ENCODE results near the gene SLC9A7.

SLC9A7 gene

DNA sequence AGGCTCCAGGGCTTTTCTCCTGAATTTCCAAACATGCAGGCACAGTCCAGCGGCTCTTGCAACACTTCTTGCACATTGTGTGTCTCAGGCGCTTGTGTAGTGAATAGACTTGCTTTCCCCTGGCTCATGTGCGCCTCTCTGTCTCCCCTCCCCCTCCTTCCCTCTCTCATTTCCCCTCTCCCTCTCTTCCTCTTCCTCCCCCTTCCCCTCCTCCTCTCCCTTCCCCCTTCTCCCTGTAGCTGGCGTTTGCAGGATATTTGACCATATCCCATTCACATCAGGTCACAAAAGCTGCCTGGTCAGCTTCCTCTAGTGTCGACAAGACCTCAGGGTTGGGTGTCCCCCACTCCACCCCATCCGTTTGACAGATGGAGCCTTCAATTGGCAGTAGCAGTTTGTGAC, 182.9 kb downstream of the SLC9A7 start:
- no peak overlapping the region for H4K5ac ChIP-seq (ENCODE audit: low read length)
- DNase-seq: peak; percentile 19
- H2BK5ac ChIP-seq (ENCODE audit: low read length): no peak overlapping the region
- no peak overlapping the region for H3K4ac ChIP-seq (ENCODE audit: low read depth, low read length)
- no peak overlapping the region for H3K23ac ChIP-seq (ENCODE audit: low read length)
- H3K4me1 ChIP-seq (ENCODE audit: control insufficient read depth, low read depth, low read length): no peaks in the 10 kb centered on the region
- H3K4me3 ChIP-seq (ENCODE audit: low read length): no peak overlapping the region
- WGBS (ENCODE audit: extremely low coverage, insufficient coverage, low lambda C conversion rate): no CpG with 5 or more reads among the region's 6 CpGs
- no peak overlapping the region for H3K9ac ChIP-seq (ENCODE audit: low read length)
- H3K18ac ChIP-seq (ENCODE audit: low read length): no peak overlapping the region
- no peak overlapping the region for H2BK120ac ChIP-seq (ENCODE audit: low read depth, low read length)
- H3K36me3 ChIP-seq (ENCODE audit: control insufficient read depth, insufficient read depth, low read length): no peaks in the 10 kb centered on the region
- H3K27ac ChIP-seq (ENCODE audit: low read depth, low read length): no peak overlapping the region
- no peak overlapping the region for H2AK5ac ChIP-seq (ENCODE audit: low read length)
- H3K27me3 ChIP-seq (ENCODE audit: insufficient read depth, low read length, poor library complexity): no peaks in the 10 kb centered on the region
- peak overlapping the region; percentile 21 for H3K4me2 ChIP-seq (ENCODE audit: low read length)
- H3K79me1 ChIP-seq (ENCODE audit: low read length): no peaks in the 10 kb centered on the region
- H3K56ac ChIP-seq (ENCODE audit: low read length): no peak overlapping the region
- no peak overlapping the region for H2BK15ac ChIP-seq (replicated peaks; ENCODE audit: low read depth)
- H4K8ac ChIP-seq (ENCODE audit: low read depth, low read length): no peak overlapping the region
- H3K79me2 ChIP-seq (ENCODE audit: control insufficient read depth, insufficient read depth, low read length): no peaks in the 10 kb centered on the region

DNA sequence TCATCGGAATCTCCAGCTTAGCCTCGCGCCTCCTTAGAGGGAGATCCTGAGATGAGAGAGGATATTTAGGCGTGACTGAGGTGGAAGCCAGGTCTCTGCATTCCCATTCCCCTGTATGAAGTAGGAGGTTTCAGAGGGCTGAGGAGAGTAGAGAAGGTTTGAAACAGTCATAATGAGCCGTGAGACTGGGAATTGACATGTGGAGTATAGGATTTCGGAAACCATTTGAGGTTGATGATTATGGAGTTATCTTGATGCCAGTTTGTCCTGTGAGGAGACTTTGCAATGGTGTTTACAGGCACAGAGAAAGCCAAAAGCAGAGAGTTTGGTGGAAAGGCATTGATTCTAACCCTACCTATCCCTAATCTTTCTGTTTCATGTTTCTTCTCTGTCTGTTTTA, 183.3 kb downstream of the SLC9A7 start:
- no peak overlapping the region for H4K8ac ChIP-seq (ENCODE audit: low read depth, low read length)
- H3K79me2 ChIP-seq (ENCODE audit: control insufficient read depth, insufficient read depth, low read length): no peaks in the 10 kb centered on the region
- H3K4me1 ChIP-seq (ENCODE audit: control insufficient read depth, low read depth, low read length): no peaks in the 10 kb centered on the region
- no peak overlapping the region for H3K23ac ChIP-seq (ENCODE audit: low read length)
- peak overlapping the region; percentile 22 for H3K56ac ChIP-seq (ENCODE audit: low read length)
- H3K4me3 ChIP-seq (ENCODE audit: low read length): no peak overlapping the region
- no peak overlapping the region for H2AK5ac ChIP-seq (ENCODE audit: low read length)
- no peak overlapping the region for H2BK120ac ChIP-seq (ENCODE audit: low read depth, low read length)
- WGBS (ENCODE audit: extremely low coverage, insufficient coverage, low lambda C conversion rate): no CpG with 5 or more reads among the region's 6 CpGs
- H3K18ac ChIP-seq (ENCODE audit: low read length): no peak overlapping the region
- DNase-seq: peak; percentile 28
- no peak overlapping the region for H2BK15ac ChIP-seq (replicated peaks; ENCODE audit: low read depth)
- no peak overlapping the region for H3K27ac ChIP-seq (ENCODE audit: low read depth, low read length)
- H3K9ac ChIP-seq (ENCODE audit: low read length): no peak overlapping the region
- no peak overlapping the region for H3K4ac ChIP-seq (ENCODE audit: low read depth, low read length)
- no peaks in the 10 kb centered on the region for H3K27me3 ChIP-seq (ENCODE audit: insufficient read depth, low read length, poor library complexity)
- H4K5ac ChIP-seq (ENCODE audit: low read length): no peak overlapping the region
- H2BK5ac ChIP-seq (ENCODE audit: low read length): no peak overlapping the region
- no peaks in the 10 kb centered on the region for H3K36me3 ChIP-seq (ENCODE audit: control insufficient read depth, insufficient read depth, low read length)
- peak overlapping the region; percentile 21 for H3K4me2 ChIP-seq (ENCODE audit: low read length)
- H3K79me1 ChIP-seq (ENCODE audit: low read length): no peaks in the 10 kb centered on the region

DNA sequence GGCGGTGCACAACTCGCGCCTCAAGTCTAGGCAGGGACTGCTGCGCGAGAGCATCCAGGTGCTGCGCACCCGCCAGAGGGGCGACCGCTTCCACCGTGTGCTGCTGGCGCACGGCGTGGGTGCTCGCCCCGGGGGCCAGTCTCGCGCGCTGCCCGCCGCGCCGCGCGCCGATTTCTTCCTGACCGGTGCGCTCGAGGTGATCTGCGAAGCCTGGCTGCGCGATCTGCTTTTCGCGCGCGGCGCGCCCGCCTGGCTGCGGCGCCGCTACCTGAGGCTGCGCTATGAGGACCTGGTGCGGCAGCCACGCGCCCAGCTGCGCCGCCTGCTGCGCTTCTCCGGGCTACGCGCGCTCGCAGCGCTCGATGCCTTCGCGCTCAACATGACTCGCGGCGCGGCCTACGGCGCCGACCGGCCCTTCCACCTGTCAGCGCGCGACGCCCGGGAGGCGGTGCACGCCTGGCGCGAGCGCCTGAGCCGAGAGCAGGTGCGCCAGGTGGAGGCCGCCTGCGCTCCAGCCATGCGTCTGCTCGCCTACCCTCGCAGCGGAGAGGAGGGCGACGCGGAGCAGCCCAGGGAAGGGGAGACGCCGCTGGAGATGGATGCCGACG, 184.0 kb downstream of the SLC9A7 start:
- Histone ChIP-seq H3K4me1 (ENCODE audit: control insufficient read depth, low read depth, low read length) (no peaks in the 10 kb centered on the region), H3K4me2 (ENCODE audit: low read length) (peak overlapping the region; percentile 70), H2AK5ac (ENCODE audit: low read length) (no peak overlapping the region), H3K79me2 (ENCODE audit: control insufficient read depth, insufficient read depth, low read length) (no peaks in the 10 kb centered on the region), H3K23ac (ENCODE audit: low read length) (no peak overlapping the region), H3K27ac (ENCODE audit: low read depth, low read length) (no peak overlapping the region), H2BK15ac (replicated peaks; ENCODE audit: low read depth) (no peak overlapping the region), H3K4me3 (ENCODE audit: low read length) (peak overlapping the region; percentile 20), H2BK120ac (ENCODE audit: low read depth, low read length) (no peak overlapping the region), H3K18ac (ENCODE audit: low read length) (no peak overlapping the region), H3K36me3 (ENCODE audit: control insufficient read depth, insufficient read depth, low read length) (no peaks in the 10 kb centered on the region), H3K27me3 (ENCODE audit: insufficient read depth, low read length, poor library complexity) (no peaks in the 10 kb centered on the region), H3K56ac (ENCODE audit: low read length) (peak overlapping the region; percentile 74), H4K5ac (ENCODE audit: low read length) (no peak overlapping the region), H3K4ac (ENCODE audit: low read depth, low read length) (no peak overlapping the region), H3K9ac (ENCODE audit: low read length) (peak overlapping the region; percentile 54), H3K79me1 (ENCODE audit: low read length) (no peaks in the 10 kb centered on the region), H2BK5ac (ENCODE audit: low read length) (no peak overlapping the region), H4K8ac (ENCODE audit: low read depth, low read length) (no peak overlapping the region)
- DNase-seq: no peak
- WGBS (ENCODE audit: extremely low coverage, insufficient coverage, low lambda C conversion rate): no CpG with 5 or more reads among the region's 90 CpGs

DNA sequence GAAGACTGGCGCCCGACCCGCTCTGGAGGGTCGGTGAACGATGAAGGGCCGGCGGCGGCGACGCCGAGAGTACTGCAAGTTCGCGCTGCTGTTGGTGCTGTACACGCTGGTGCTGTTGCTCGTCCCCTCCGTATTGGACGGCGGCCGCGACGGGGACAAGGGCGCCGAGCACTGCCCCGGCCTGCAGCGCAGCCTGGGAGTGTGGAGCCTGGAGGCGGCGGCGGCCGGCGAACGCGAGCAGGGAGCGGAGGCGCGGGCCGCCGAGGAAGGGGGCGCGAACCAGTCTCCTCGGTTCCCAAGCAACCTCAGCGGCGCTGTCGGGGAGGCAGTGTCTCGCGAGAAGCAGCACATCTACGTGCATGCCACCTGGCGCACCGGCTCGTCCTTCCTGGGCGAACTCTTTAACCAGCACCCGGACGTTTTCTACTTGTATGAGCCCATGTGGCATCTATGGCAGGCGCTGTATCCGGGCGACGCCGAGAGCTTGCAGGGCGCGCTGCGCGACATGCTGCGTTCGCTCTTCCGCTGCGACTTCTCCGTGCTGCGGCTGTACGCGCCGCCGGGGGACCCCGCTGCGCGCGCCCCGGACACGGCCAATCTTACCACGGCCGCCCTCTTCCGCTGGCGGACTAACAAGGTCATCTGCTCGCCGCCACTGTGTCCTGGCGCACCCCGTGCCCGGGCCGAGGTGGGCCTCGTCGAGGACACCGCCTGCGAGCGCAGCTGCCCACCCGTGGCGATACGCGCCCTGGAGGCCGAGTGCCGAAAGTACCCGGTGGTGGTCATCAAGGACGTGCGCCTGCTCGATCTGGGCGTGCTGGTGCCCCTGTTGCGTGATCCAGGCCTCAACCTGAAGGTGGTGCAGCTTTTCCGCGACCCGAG, 184.8 kb downstream of the SLC9A7 start:
- peak overlapping the region; percentile 83 for H3K56ac ChIP-seq (ENCODE audit: low read length)
- H3K23ac ChIP-seq (ENCODE audit: low read length): no peak overlapping the region
- no peaks in the 10 kb centered on the region for H3K36me3 ChIP-seq (ENCODE audit: control insufficient read depth, insufficient read depth, low read length)
- no peaks in the 10 kb centered on the region for H3K79me1 ChIP-seq (ENCODE audit: low read length)
- H3K9ac ChIP-seq (ENCODE audit: low read length): peak overlapping the region; percentile 54
- H2BK5ac ChIP-seq (ENCODE audit: low read length): no peak overlapping the region
- H2BK120ac ChIP-seq (ENCODE audit: low read depth, low read length): no peak overlapping the region
- no peak overlapping the region for H2AK5ac ChIP-seq (ENCODE audit: low read length)
- H3K27me3 ChIP-seq (ENCODE audit: insufficient read depth, low read length, poor library complexity): no peaks in the 10 kb centered on the region
- H4K8ac ChIP-seq (ENCODE audit: low read depth, low read length): no peak overlapping the region
- H3K4me2 ChIP-seq (ENCODE audit: low read length): peak overlapping the region; percentile 70
- peak overlapping the region; percentile 32 for H3K4me3 ChIP-seq (ENCODE audit: low read length)
- no peaks in the 10 kb centered on the region for H3K4me1 ChIP-seq (ENCODE audit: control insufficient read depth, low read depth, low read length)
- WGBS (ENCODE audit: extremely low coverage, insufficient coverage, low lambda C conversion rate): no CpG with 5 or more reads among the region's 107 CpGs
- DNase-seq: peak; percentile 86
- H3K79me2 ChIP-seq (ENCODE audit: control insufficient read depth, insufficient read depth, low read length): no peaks in the 10 kb centered on the region
- no peak overlapping the region for H3K18ac ChIP-seq (ENCODE audit: low read length)
- peak overlapping the region; percentile 17 for H3K27ac ChIP-seq (ENCODE audit: low read depth, low read length)
- no peak overlapping the region for H4K5ac ChIP-seq (ENCODE audit: low read length)
- H2BK15ac ChIP-seq (replicated peaks; ENCODE audit: low read depth): no peak overlapping the region
- H3K4ac ChIP-seq (ENCODE audit: low read depth, low read length): no peak overlapping the region

DNA sequence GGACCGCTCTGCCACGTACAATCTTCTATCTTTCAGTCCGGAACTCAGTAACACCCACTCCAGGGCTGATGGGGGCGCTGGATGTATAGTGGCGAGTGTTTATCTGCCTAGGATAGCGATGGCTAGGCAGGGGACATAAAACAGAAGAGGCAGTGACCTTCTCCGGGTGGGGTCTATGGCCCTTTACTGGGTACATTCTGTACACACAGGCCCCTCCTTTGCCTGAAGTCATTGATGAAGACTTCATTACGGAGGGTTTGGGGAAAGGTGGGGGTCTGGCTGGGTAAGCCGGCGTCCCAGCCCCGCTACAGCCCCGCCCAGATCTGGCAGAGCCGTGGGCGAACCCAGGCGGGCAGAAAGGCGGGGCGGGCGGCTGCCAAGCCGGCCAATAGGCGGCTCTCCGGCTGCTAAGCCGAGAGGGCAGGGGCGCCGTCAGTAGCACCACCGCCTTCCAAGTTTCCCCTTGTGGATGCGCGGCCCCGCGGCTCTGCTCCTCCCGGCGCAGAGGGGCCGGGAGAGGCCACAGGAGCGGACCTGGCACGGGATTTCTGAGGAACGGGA, 185.5 kb downstream of the SLC9A7 start, which contains the start of gene CHST7:
Gene CHST7, plus strand, starts transcription at position 435 of the 561 bp plus-strand sequence. CDS start 167 bp downstream, outside the sequence.
- Histone ChIP-seq H3K4ac (ENCODE audit: low read depth, low read length) (no peak within 1 kb of the TSS), H3K4me2 (ENCODE audit: low read length) (peak within 1 kb of the TSS; percentile 70), H3K56ac (ENCODE audit: low read length) (peak within 1 kb of the TSS; percentile 83), H3K79me1 (ENCODE audit: low read length) (no peaks in the 10 kb centered on the region), H2BK5ac (ENCODE audit: low read length) (no peak within 1 kb of the TSS), H3K9ac (ENCODE audit: low read length) (peak within 1 kb of the TSS; percentile 54), H3K27me3 (ENCODE audit: insufficient read depth, low read length, poor library complexity) (no peaks in the 10 kb centered on the region), H3K4me1 (ENCODE audit: control insufficient read depth, low read depth, low read length) (no peaks in the 10 kb centered on the region), H3K18ac (ENCODE audit: low read length) (no peak within 1 kb of the TSS), H3K27ac (ENCODE audit: low read depth, low read length) (peak within 1 kb of the TSS; percentile 17), H3K36me3 (ENCODE audit: control insufficient read depth, insufficient read depth, low read length) (no peaks in the 10 kb centered on the region), H2BK15ac (replicated peaks; ENCODE audit: low read depth) (no peak within 1 kb of the TSS), H3K23ac (ENCODE audit: low read length) (no peak within 1 kb of the TSS), H4K5ac (ENCODE audit: low read length) (no peak within 1 kb of the TSS), H4K8ac (ENCODE audit: low read depth, low read length) (no peak within 1 kb of the TSS), H2BK120ac (ENCODE audit: low read depth, low read length) (no peak within 1 kb of the TSS), H3K4me3 (ENCODE audit: low read length) (peak within 1 kb of the TSS; percentile 32), H2AK5ac (ENCODE audit: low read length) (no peak within 1 kb of the TSS), H3K79me2 (ENCODE audit: control insufficient read depth, insufficient read depth, low read length) (no peaks in the 10 kb centered on the region)
- WGBS (ENCODE audit: extremely low coverage, insufficient coverage, low lambda C conversion rate): no CpG with 5 or more reads among the region's 35 CpGs
- peak; percentile 78 for DNase-seq
